ENCODE data around the gene RWDD4.

Gene RWDD4

GRCh38 chr4:183659029-183659871 lies at the start of gene RWDD4, which contains the start of gene TRAPPC11:
RWDD4 (minus strand) TSS chr4:183659185; CDS start chr4:183658952, 233 bp downstream.
TRAPPC11 (plus strand) TSS chr4:183659293; CDS start chr4:183663868, 4,575 bp downstream.
- DNase-seq (ENCODE audit: low read depth in 2 of 2, low spot score in 1 of 2), result peak; percentile 87 to 88

- DNase-seq (ENCODE audit: low read depth in 2 of 2, low spot score in 1 of 2), result no peak
These were observed 43.5 kb upstream of the RWDD4 start for GRCh38 chr4:183702492-183702891.

GRCh38 chr4:183700407-183700806 lies 41.4 kb upstream of the RWDD4 start:
- no peak for DNase-seq (ENCODE audit: low read depth in 2 of 2, low spot score in 1 of 2)

GRCh38 chr4:183698909-183699308 lies 39.9 kb upstream of the RWDD4 start:
- no peak for DNase-seq (ENCODE audit: low read depth in 2 of 2, low spot score in 1 of 2)

- DNase-seq (ENCODE audit: low read depth in 2 of 2, low spot score in 1 of 2), result no peak
These were observed 32.9 kb upstream of the RWDD4 start for GRCh38 chr4:183691897-183692296.

- no peak for DNase-seq (ENCODE audit: low read depth in 2 of 2, low spot score in 1 of 2)
These were observed 32.0 kb upstream of the RWDD4 start for GRCh38 chr4:183691006-183691405.

- no peak for DNase-seq (ENCODE audit: low read depth in 2 of 2, low spot score in 1 of 2)
These were observed 29.2 kb upstream of the RWDD4 start for GRCh38 chr4:183688216-183688615.

- DNase-seq (ENCODE audit: low read depth in 2 of 2, low spot score in 1 of 2), result no peak
These were observed 27.5 kb upstream of the RWDD4 start for GRCh38 chr4:183686461-183686860.

GRCh38 chr4:183681119-183681518 lies 22.1 kb upstream of the RWDD4 start:
- DNase-seq (ENCODE audit: low read depth in 2 of 2, low spot score in 1 of 2), result no peak

- no peak for DNase-seq (ENCODE audit: low read depth in 2 of 2, low spot score in 1 of 2)
These were observed 16.6 kb upstream of the RWDD4 start for GRCh38 chr4:183675625-183676024.

- no peak for DNase-seq (ENCODE audit: low read depth in 2 of 2, low spot score in 1 of 2)
These were observed 15.2 kb upstream of the RWDD4 start for GRCh38 chr4:183674153-183674552.

GRCh38 chr4:183670960-183671555 lies 12.1 kb upstream of the RWDD4 start:
- DNase-seq (ENCODE audit: low read depth in 2 of 2, low spot score in 1 of 2), result no peak

GRCh38 chr4:183670251-183670650 lies 11.3 kb upstream of the RWDD4 start:
- no peak for DNase-seq (ENCODE audit: low read depth in 2 of 2, low spot score in 1 of 2)

- DNase-seq (ENCODE audit: low read depth in 2 of 2, low spot score in 1 of 2), result no peak
These were observed 7.1 kb upstream of the RWDD4 start for GRCh38 chr4:183666088-183666487.

- no peak for DNase-seq (ENCODE audit: low read depth in 2 of 2, low spot score in 1 of 2)
These were observed 872 bp upstream of the RWDD4 start for GRCh38 chr4:183659872-183660242.

GRCh38 chr4:183658362-183659028 lies 490 bp downstream of the RWDD4 start:
- peak in 1 of 2 donors; percentile 0 for DNase-seq (ENCODE audit: low read depth in 2 of 2, low spot score in 1 of 2)

GRCh38 chr4:183657564-183657963 lies 1.4 kb downstream of the RWDD4 start:
- no peak for DNase-seq (ENCODE audit: low read depth in 2 of 2, low spot score in 1 of 2)

- no peak for DNase-seq (ENCODE audit: low read depth in 2 of 2, low spot score in 1 of 2)
These were observed 13.7 kb downstream of the RWDD4 start for GRCh38 chr4:183645326-183645725.

- DNase-seq (ENCODE audit: low read depth in 2 of 2, low spot score in 1 of 2), result no peak
These were observed 19.7 kb downstream of the RWDD4 start for GRCh38 chr4:183639291-183639690.

- no peak for DNase-seq (ENCODE audit: low read depth in 2 of 2, low spot score in 1 of 2)
These were observed 20.5 kb downstream of the RWDD4 start for GRCh38 chr4:183638436-183638835.

- no peak for DNase-seq (ENCODE audit: low read depth in 2 of 2, low spot score in 1 of 2)
These were observed 21.5 kb downstream of the RWDD4 start for GRCh38 chr4:183637461-183637860.

GRCh38 chr4:183636923-183637322 lies 22.1 kb downstream of the RWDD4 start:
- DNase-seq (ENCODE audit: low read depth in 2 of 2, low spot score in 1 of 2), result no peak

Measured in stimulated activated CD8-positive, alpha-beta memory T cell treated with anti-CD3 and anti-CD28 coated beads, Interleukin-4, amount 100 ng/mL, for 1 hour (primary cell).